ENCODE results near the gene SLFN5. TPM values are rescaled to one million over a fixed set of nuclear protein-coding genes. Genes with fewer than 3 reads are reported as not detected.

Gene SLFN5
- total RNA-seq, 1 donor from 2014 or later, result 3.3 TPM

Other genes starting within 250 kb of the SLFN5 start
- gene RFFL, start 179.4 kb upstream of the SLFN5 start, total RNA-seq, result 5.3 TPM
- gene RAD51D, start 123.2 kb upstream of the SLFN5 start, total RNA-seq, result 9.8 TPM
- gene FNDC8, start 121.5 kb upstream of the SLFN5 start, total RNA-seq, result not detected
- gene NLE1, start 100.8 kb upstream of the SLFN5 start, total RNA-seq, result 19.2 TPM
- under 0.01 TPM for gene UNC45B, start 95.3 kb upstream of the SLFN5 start, total RNA-seq
- not detected for gene SLC35G3, start 48.7 kb upstream of the SLFN5 start, total RNA-seq
- 2.9 TPM for gene SLFN11, start 130.5 kb downstream of the SLFN5 start, total RNA-seq
- gene SLFN12, start 189.4 kb downstream of the SLFN5 start, total RNA-seq, result 2.0 TPM
- gene SLFN13, start 205.7 kb downstream of the SLFN5 start, total RNA-seq, result under 0.01 TPM